Fibroblast of skin of scalp (primary cell): ENCODE measurements around the gene C2CD4D. TPM values are rescaled to one million over a fixed set of nuclear protein-coding genes. Genes with fewer than 3 reads are reported as not detected.
"Not testable (repeated sequence)": the region's sequence is repeated elsewhere in the genome, so short reads cannot be mapped to it uniquely, and the experiment has no call there.

Source experiments
- DNase-seq: peaks from one replicate; pipeline ENCODE4 v3.0.0-alpha.2; 2013
- polyA plus RNA-seq, 2 experiments: library from polyadenylated mRNA; unstranded; fragments of 120-200 nt; gene quantifications; one replicate each; pipeline ENCODE4 v1.2.1, GENCODE V29; 2013; ENCODE audit not compliant: insufficient read length in 2 of 2

C2CD4D gene
- not detected for polyA plus RNA-seq (2013, experiment 1 of 2; ENCODE audit: insufficient read length)
- not detected for polyA plus RNA-seq (2013, experiment 2 of 2; ENCODE audit: insufficient read length)

DNA sequence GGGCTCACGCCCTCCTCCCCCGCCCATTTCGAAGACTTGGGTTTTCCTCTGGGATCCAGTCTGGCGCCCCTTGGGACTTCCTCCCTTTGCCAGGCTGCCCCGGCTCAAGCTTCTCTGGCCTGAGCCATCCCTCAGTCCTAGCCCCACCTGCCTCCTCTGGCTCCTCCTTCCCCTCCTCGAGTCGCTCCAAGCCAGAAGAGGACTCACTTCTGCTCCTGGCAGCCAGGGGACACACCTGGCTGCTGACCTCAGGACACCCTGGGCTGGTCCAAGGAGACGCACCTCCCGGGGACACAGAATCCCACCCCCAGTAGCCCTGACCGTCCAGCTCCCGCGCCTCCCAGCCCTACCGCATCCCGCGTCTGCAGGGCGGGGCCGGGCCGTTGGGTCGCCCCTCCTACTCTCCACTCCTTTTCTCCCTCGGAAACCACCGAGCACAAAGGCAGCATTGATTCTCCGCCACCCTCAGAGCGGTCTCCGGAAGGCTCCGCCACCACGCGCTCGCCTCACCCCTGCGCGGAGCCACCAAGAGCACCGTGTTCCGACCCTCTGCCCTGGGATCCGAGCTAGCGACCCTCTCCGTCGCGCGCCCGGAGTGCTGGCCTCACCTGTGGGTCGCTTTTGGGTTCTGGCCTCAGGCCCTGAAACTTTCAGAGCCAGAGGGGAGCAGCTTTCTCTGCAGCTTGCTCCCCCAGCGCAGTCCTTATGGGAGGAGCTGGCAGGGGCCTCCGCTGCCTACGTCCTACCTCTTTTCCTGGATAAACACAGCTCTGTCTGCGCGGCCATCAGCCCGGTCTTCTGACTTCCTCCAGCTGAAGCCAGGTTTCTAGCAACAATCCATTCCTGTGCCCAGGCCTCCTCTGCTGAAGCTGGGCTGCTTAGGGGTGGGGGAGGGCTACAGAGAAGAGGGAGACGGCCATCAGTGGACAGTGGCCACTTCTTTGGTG lies at the start of gene C2CD4D:
Gene C2CD4D (minus strand): TSS at position 364 of the 947 bp plus-strand sequence. CDS start 831 bp downstream, outside the sequence.
- DNase-seq: no peak

GRCh38 chr1:151888972-151889570 lies 49.5 kb upstream of the C2CD4D start:
- DNase-seq: no peak

DNA sequence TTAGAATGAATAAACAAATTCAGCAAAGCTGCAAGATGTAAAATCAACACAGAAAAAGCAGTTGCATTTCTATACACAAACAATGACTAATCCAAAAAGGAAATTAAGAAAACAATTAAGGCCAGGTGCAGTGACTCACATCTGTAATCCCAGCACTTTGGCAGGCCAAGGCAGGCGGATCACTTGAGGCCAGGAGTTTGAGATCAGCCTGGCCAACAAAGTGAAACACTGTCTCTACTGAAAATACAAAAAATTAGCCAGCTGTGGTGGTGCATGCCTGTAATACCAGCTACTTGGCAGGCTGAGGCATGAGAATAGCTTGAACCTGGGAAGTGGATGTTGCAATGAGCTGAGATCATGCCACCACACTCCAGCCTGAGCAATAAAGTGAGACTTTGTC lies 47.4 kb upstream of the C2CD4D start:
- DNase-seq: peak; percentile 45

DNA sequence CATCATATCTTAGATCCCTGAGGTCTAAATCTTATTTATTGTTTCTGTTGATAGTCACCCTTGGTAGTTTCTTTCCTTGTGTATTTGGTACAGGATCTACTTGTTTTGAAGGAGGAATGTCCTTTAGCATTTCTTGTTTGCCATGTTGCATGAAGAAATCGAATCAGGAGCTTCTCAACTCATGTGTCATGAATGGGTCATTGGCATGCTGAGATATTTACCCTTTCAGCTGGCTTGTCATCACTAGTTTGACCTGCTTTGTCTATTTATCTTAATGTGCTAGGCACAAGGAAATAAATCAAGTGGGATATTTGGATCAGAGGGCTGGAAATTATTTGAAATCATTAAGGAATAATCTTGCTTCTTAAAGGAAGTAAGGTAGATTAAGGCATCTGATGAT lies 45.9 kb upstream of the C2CD4D start:
- DNase-seq: no peak

- not testable (repeated sequence) for DNase-seq
Observed at GRCh38 chr1:151884879-151885278, 45.3 kb upstream of the C2CD4D start.

- not testable (repeated sequence) for DNase-seq
Observed at GRCh38 chr1:151884445-151884844, 44.8 kb upstream of the C2CD4D start.

- DNase-seq: not testable (repeated sequence)
Observed at GRCh38 chr1:151883898-151884297, 44.3 kb upstream of the C2CD4D start.

DNA sequence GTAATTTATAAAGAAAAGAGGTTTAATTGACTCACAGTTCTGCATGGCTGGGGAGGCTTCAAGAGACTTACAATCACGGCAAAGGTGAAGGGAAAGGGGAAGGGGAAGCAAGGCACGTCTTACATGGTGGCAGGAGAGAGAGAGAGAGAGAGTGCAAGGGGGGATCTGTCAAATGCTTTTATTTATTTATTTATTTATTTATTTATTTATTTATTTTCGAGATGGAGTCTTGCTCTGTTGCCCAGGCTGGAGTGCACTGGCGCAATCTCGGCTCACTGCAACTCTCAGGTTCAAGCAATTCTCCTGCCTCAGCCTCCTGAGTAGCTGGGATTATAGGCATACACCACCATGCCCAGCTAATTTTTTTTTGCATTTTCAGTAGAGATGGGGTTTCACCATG lies 43.3 kb upstream of the C2CD4D start:
- not testable (repeated sequence) for DNase-seq

- DNase-seq: no peak
Observed at GRCh38 chr1:151882466-151882865, 42.8 kb upstream of the C2CD4D start.

GRCh38 chr1:151881479-151881878 lies 41.9 kb upstream of the C2CD4D start:
- DNase-seq: no peak

DNA sequence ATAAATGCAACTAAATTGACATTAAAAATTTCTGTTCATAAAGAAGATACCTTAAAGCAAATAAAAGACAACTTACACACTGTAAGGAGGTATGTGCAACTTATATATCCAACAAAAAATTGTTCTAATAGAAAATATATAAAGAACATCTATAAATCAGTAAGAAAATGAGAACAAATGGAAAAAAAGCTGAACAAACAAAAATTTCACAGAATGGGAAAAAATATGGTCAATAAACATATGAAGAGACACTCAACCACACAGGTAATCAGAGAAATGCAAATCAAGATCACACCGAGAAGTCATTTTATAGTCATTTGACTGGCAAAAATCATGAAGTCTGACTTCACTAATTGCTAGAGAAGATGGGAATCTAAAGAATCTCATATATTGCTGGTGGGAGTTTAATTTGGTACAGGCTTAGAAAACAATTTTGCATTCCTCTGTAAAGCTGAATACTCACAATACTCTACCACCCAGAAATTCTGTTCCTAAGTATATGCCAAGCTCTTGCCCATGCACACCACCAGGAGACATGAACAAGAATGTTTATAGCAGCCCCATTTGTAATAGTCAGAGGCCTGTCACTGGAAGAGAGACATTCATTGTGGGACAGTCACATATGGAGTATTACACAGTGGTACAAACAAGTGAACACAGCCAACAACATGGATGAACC lies 35.9 kb upstream of the C2CD4D start:
- DNase-seq: no peak

DNA sequence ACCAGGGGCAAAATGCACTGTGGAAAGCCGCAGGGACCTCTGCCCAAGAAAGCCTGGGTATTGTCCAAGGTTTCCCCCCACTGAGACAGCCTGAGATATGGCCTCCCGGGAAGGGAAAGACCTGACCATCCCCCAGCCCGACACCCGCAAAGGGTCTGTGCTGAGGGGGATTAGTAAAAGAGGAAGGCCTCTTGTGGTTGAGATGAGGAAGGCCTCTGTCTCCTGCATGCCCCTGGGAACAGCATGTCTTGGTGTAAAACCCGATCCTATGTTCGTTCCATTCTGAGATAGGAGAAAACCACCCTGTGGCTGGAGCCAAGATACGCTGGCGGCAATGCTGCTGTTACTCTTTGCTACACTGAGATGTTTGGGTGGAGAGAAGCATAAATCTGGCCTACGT lies 33.2 kb upstream of the C2CD4D start:
- not testable (repeated sequence) for DNase-seq

DNA sequence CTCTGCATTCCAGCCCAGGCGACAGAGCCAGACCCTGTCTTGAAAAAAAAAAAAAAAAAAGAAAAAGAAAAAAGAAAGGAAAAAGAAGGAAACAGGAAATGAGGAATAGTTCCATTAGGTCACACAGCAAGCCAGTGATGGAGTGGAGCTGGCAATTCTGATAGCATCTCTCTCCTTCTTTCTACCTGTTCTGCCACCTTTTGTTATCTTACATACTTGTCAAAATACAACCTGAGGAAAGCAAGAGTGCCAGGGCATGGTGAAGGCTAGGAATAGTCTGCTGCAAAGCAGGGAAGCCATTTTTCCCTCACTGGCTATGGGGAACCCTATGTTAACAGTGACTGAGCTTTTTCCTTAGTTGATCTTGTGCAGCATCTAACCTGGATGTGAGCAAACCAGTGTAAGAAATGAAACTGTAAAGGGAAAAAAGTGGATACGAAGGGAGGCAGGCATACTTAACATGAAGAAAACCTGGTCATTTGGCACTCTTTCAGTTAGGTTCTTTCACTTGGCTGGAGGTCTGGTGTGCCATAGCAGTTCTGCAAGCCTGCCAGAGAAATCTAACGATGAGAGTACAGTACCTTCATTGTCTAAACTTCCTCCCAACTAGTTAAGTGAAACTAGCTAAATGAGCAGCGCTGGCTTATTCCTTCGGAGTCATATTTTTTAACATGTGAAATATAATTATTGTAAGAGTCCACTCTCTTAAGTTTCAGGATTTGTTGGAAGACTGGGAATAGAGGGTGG lies 31.8 kb upstream of the C2CD4D start:
- no peak for DNase-seq

- no peak for DNase-seq
Observed at GRCh38 chr1:151868486-151868885, 28.9 kb upstream of the C2CD4D start.

DNA sequence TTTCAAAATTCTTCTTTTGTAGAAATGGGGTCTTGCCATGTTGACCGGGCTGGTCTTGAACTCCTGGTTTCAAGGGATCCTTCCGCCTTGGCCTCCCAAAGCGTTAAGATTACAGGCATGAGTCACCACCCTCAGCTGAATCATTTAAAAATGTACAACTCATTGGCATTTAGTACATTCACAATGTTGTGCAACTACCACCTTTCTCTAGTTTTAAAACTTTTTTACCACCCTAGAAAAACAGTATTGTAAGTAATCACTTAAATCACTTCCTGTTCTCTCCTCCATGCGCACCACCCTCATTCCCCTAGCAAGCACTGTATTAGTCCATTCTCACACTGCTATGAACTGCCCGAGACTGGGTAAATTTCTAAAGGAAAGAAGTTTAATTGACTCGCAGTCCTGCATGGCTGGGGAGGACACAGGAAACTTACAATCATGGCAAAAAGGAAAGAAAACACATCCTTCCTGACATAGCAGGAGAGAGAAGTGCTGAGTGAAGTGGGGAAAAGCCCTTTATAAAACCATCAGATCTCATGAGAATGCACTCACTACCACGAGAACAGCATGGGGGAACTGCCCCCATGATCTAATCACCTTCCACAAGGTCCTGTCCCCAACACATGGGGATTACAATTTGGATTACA lies 28.3 kb upstream of the C2CD4D start:
- peak; percentile 48 for DNase-seq

GRCh38 chr1:151867321-151867720 lies 27.7 kb upstream of the C2CD4D start:
- no peak for DNase-seq

- DNase-seq: no peak
Observed at GRCh38 chr1:151864411-151864810, 24.8 kb upstream of the C2CD4D start.

GRCh38 chr1:151862604-151863003 lies 23.0 kb upstream of the C2CD4D start:
- DNase-seq: no peak

- DNase-seq: no peak
Observed at GRCh38 chr1:151860504-151861187, 21.0 kb upstream of the C2CD4D start.

- DNase-seq: no peak
Observed at GRCh38 chr1:151859891-151860293, 20.3 kb upstream of the C2CD4D start.
